Stimulated activated CD4-positive, alpha-beta T cell treated with anti-CD3 and anti-CD28 coated beads, TNF-alpha, amount 100 ng/mL, for 1 hour (primary cell): ENCODE results near the gene NANP.
"Not testable (repeated sequence)": the region's sequence is repeated elsewhere in the genome, so short reads cannot be mapped to it uniquely, and the experiment has no call there.

Source experiments
- DNase-seq, 3 donors: peaks; one replicate each; pipeline ENCODE4 v3.0.0-alpha.2; 2020; ENCODE audit warnings: low read depth in 3 of 3, low spot score in 1 of 3

NANP gene, protein sequence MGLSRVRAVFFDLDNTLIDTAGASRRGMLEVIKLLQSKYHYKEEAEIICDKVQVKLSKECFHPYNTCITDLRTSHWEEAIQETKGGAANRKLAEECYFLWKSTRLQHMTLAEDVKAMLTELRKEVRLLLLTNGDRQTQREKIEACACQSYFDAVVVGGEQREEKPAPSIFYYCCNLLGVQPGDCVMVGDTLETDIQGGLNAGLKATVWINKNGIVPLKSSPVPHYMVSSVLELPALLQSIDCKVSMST

GRCh38 chr20:25623736-25624499 lies at the start of gene NANP:
Gene NANP, minus strand, starts transcription at chr20:25624014. Its CDS starts 66 bp downstream, at chr20:25623948.
- peak; percentile 59 to 73 (median 61) for DNase-seq

GRCh38 chr20:25672659-25673235 lies 48.9 kb upstream of the NANP start:
- no peak for DNase-seq

DNA sequence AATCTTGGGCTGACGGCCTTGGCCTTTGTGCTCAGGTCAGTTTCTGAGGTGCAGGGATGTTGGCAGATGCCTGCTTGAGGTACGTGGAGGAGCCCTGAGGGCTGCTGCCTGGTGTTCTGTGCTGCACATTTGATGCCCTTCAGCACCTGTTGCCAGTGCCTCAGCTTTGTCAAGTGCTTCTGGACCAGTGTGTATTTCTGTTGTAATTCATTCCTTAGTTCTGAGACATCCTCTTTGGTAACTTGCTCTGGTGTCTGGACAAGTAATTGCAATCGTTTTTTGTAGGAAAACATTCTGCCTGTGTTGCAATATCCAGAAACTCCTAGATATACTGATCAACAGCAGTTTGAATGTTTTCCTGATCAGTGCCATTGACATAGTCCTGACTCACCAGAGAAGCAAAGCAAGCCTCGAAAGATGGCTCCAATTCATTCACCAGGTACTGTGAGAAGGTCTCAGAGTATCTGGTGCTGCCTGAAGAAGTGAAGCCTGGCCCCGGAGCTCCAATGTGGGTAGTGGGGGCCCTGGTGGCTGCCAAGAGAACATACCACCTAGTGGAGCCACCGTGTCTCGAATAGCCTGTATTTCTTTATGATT lies 46.1 kb upstream of the NANP start:
- no peak for DNase-seq

DNA sequence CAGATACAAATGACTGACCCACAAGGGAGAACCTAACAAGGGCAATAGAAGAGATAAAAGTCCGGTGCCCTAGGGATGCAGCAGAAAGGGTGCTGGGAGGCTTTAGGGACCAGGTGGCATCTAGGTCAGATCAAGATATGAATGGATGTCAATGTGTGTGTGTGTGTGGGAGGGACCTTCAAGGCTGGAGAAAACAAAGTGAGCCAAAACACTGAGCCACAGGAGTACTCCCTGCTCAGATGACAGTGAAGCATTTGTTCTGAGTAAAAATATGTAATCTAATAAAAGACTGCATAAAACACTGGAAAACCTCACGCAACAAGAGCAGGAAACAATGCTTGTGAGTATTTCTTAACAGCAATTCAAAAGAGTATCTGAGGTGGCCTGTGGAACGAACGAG lies 44.6 kb upstream of the NANP start:
- DNase-seq: no peak

- DNase-seq: no peak
Observed at GRCh38 chr20:25659999-25660398, 36.2 kb upstream of the NANP start.

DNA sequence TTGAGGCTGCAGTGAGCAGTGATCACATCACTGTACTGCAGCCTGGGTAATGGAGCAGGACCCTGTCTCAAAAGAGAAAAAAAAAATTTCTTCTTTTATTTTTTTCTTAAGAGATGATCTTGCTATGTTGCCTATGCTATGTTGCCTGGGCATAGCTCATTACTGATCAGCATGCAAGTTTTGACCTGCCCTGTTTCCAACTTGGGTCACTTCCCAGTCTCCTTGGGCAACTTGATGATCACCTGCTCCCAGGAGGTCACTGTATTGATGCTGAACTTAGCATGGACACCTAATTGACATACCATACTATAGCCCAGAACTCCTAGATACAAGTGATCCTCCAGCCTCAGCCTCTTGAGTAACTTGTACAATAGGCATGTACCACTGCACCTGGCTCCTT lies 30.7 kb upstream of the NANP start:
- no peak for DNase-seq

DNA sequence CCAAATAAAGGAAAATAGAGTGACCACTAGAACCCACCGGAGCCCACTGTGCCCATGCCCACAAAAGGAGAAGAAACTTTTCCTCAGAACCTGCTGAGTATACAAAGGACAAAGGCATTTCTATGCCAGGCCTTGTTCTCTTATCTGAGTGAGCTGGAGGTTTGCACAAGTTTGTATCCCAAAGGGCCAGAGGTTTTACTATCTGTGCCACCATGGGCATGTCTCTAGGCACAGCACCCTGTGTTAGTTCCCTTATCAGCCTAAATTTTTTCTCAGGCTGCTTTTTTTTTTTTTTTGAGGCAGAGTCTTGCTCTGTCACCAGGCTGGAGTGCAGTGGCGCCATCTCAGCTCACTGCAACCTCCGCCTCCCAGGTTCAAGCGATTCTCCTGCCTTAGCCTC lies 29.1 kb upstream of the NANP start:
- DNase-seq: not testable (repeated sequence)

GRCh38 chr20:25644814-25645213 lies 21.0 kb upstream of the NANP start:
- DNase-seq: no peak

GRCh38 chr20:25643716-25644115 lies 19.9 kb upstream of the NANP start:
- DNase-seq: no peak

DNA sequence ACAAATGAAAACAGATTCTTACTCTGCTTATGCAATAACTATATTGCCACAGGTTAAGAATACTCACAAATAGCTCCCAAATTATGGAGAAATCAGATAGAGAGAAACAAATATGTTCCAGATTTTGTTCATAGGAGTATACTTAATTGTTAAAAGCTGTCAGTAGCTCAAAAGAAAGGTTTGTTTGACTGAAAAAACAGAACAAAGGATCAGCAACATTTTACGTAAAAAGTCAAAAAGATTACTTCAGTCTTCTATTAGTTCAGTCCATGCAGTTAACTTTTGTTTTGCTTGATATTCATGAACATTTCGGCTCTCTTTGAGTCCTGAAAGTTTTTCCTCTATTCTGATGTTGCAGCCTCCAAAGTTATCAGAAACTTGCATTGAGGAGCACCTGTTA lies 13.4 kb upstream of the NANP start:
- no peak for DNase-seq

DNA sequence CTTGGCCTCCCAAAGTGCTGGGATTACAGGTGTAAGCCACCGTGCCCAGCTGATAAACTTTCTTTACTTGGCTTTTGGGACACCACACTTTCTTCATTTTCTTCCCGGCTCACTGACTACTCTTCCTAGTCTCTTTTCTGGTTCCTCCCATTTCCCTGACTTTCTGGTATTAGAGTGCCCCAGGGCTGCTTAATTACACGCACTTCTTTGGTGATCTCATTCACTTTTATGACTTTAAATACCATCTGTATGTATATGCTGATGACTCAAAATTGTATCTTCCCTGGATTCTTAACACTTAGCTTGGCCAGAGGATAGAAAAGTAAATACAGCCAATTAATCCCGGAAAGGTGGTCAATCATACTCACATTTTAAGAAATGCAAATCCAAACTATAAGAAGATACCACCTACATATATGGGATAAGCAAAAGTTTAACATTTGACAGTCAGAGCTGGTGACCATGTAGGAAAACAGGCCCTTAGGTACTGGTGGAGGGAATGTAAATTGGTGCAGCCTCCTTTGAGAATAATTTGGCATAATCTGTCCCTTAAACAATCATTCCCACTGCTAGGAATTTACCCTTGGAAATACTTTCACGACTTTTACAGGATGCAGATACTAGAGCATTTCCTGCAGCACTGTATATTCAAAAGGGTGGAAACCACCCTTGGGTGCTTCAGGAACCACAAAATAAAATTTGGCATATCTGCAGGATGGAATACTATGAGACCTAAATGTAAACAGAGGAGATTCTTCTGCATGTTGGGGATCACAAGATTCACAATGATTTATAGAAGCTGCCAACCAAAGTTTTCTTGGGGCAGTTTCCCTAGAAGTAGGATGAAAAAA lies 9.4 kb upstream of the NANP start:
- DNase-seq: no peak

DNA sequence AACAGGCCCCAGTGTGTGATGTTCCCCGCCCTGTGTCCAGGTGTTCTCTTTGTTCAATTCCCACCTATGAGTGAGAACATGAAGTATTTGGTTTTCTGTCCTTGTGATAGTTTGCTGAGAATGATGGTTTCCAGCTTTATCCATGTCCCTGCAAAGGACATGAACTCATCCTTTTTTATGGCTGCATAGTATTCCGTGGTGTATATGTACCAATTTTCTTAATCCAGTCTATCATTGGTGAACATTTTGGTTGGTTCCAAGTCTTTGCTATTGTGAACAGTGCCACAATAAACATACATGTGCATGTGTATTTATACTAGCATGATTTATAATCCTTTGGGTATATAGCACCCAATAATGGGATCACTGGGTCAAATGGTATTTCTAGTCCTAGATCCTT lies 6.8 kb upstream of the NANP start:
- DNase-seq: not testable (repeated sequence)

GRCh38 chr20:25629816-25630499 lies 6.1 kb upstream of the NANP start:
- no peak for DNase-seq

GRCh38 chr20:25626779-25627178 lies 3.0 kb upstream of the NANP start:
- DNase-seq: no peak

DNA sequence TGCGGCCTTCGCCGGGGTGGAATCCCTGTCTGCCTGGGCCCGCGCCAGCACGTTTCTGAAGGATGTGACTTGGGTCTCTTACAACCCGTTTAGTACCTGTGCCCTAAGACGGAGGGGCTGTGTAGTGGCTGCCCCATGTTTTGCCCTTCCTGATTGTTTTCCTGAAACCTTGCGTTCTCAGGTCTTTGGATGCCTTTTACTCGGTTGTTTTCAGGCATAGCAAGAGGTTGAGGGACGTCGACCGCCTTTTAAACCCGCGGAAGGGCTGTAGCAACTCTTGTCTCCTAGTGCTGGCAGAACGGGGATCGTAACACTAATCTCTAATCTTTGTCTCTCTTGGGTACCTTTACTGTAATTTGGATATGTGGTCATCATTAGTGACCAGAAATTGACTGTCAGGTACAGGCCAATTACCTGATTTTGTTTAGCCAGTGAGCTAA lies 706 bp upstream of the NANP start:
- no peak for DNase-seq

- peak in 2 of 3 donors; percentile 0 to 10 for DNase-seq
Observed at GRCh38 chr20:25623225-25623735, 534 bp downstream of the NANP start.

DNA sequence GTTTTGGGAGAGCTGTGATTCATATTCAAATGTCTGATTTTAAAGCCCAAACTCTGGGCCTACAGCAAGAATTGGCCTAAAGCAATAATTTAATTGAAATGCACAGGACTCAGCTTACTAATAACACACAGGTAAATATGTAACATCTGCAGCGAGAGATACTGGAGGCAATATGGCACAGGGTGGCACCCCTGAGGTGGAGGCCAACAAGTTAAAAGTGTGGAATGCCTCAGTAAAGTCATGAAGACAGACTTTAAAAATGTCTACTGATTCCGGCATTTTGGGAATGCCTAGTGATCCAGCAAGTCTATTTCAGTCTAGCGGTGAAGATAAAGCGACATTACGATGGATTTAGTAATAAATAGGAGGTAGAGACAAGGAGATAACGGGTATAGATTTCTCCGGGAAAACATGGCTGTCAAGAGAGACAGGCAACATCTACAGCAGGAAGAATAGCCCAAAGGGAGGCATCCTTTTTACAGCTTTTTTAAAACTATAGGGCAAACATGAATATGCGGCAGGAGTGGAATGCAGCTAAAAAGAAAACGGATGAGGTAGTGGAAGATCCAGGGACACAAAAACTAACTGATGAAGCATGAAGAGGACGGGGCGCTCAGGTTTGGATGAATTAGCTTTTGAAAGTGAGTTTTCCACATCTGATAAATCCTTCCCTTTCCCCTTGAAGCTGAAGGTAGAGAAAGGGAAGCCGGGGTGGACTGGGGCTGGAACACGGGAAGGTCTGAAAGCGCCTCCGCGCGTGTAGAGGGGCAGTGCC lies 1.2 kb downstream of the NANP start:
- DNase-seq: no peak

DNA sequence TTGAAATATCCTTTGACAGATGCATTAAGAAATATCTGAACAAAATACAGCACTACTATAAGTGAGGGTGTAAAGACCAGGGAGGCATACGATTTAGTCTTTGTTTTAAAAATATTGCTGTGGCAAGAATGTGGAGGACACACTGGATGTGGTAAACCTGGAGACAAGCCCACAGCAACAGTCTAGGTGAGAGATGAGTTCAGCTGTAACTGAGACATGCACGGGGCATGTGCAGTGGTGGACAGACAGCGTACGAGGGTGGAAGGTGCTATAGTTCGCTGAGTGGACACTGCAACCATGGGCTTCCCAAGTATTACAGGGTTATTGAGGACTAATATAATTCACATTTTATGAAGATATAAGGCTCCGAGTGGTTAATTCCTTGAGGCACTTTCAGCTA lies 1.8 kb downstream of the NANP start:
- DNase-seq: no peak

DNA sequence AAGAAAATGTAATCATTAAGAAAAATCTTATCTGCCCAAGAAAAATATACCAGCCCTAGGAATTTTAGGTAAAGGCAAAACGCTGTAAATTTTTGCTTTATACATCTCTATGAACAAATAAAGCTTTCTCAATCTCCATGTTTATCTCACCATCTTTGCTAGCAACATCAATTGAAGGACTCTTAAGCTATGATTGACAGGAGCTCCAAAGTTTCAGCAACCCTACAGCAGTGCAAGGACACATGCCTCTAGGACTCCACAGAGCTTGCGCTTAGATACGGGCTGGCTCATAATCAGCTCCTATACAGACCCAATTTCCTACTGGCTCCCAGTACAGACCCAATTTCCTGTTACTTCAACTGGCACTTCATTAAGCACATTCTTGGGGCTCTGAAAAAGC lies 4.3 kb downstream of the NANP start:
- no peak for DNase-seq
